Right lobe of liver (tissue), 4 donors: ENCODE results near the gene GFOD1.

ENCODE experiments used
- POLR2A ChIP-seq: fragments of 450-650 bp; IDR thresholded peaks from one replicate; pipeline ENCODE4 v1.6.1; 2017; ENCODE audit warnings: antibody characterized with exemption, mild to moderate bottlenecking
- TF ChIP-seq, protein P1 (sequence below), 4 donors: fragments of 200-600 bp in 3 of 4; fragments of 450-650 bp in 1 of 4; IDR thresholded peaks; one replicate each; pipeline versions ENCODE4 v1.5.1 to v1.8.0; 2016 to 2022; ENCODE audit warnings: antibody characterized with exemption in 4 of 4, mild to moderate bottlenecking in 2 of 4
- donor health status: DM: no; HTN: no; CAD: no.
- donor health status: DM: no; HTN: no; CAD: no.
- donor health status: DM: no; HTN: yes; CAD: no.

- TF ChIP-seq, protein P1, sequence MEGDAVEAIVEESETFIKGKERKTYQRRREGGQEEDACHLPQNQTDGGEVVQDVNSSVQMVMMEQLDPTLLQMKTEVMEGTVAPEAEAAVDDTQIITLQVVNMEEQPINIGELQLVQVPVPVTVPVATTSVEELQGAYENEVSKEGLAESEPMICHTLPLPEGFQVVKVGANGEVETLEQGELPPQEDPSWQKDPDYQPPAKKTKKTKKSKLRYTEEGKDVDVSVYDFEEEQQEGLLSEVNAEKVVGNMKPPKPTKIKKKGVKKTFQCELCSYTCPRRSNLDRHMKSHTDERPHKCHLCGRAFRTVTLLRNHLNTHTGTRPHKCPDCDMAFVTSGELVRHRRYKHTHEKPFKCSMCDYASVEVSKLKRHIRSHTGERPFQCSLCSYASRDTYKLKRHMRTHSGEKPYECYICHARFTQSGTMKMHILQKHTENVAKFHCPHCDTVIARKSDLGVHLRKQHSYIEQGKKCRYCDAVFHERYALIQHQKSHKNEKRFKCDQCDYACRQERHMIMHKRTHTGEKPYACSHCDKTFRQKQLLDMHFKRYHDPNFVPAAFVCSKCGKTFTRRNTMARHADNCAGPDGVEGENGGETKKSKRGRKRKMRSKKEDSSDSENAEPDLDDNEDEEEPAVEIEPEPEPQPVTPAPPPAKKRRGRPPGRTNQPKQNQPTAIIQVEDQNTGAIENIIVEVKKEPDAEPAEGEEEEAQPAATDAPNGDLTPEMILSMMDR (IDR thresholded peaks at IDR 0.05) = no peak
- no peak for TF ChIP-seq POLR2A
Measured at GRCh38 chr6:13473768-13474165, 13.6 kb downstream of the GFOD1 start.
